NCI-H2196 treated with DMSO at 0.1 percent for 48 hours (cell line): ENCODE data around the gene EXT2.

Source experiments
- DNase-seq: peaks from one replicate; lab custom pipeline; 2025; ENCODE audit not compliant: unreplicated experiment; lab: John Stamatoyannopoulos, UW

EXT2 gene

DNA sequence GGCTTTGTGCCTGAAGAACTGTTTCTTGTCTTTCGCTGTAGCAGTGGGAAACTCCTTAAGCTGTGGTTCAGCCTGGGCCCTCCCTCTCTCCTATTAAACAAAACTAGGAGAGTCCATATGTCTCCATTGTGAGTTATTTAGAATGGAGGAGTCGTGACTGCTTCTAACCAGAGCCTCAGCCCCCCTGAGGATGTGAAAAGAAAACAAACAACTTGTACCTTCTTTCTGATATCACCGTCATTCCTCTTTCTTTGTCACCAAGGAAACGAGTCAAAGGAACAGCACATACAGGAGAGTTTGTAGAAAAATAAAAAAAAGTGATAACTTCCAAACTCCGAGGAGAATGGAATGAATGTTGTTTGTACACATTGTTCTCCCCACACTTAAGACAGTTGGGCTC, 11.6 kb upstream of the EXT2 start:
- DNase-seq: no peak

DNA sequence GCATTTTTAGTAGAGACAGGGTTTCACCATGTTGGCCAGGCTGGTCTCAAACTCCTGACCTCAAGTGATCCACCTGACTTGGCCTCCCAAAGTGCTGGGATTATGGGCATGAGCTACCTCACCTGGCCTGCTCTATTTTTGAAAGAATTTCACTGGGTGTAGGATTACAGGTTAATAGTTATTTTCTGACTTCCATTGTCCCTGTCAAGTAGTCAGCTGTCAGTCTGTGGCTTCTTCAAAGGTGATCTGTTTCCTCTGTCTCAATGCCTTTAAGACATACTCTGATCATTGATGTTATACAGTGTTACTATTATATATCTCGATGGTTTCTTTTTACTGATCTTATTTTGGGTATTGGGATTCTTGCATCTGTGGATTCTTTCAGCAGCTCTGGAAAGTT, 10.1 kb upstream of the EXT2 start:
- no peak for DNase-seq

DNA sequence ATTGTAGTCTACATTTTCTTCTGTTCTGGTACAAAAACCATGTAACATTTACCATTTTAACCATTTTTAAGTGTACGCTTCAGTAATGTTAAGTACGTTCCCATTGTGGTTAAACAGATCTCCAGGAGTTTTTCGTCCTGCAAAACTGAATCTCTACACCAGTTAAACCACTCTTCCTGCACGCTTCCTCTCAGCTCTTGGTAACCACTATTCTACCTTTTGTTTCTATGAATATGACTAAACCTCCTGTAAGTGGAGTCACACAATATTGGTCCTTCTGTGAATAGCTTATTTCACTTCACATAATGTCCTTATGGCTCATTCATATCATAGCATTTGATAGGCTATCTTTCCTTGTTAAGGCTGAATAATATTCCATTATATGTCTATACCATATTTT, 7.1 kb upstream of the EXT2 start:
- no peak for DNase-seq

DNA sequence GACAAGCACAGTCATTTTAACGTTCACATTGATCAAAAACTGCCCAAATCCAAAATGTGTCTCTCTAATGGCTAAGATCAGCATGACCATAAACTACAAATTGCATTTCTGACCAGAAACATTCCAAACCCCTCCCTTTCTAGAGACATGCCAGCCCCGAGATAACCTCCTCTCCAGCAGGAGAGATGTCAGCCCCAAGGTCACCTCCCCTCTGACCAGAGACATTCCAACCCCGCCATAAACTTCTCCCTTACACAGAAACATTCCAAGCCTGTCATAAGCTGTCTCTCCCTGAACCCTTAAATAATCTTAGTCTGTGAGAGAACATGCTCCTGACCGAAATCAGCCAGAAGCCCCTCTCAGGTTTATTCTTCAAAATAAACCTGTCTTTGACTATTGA, 6.6 kb upstream of the EXT2 start:
- DNase-seq: no peak

DNA sequence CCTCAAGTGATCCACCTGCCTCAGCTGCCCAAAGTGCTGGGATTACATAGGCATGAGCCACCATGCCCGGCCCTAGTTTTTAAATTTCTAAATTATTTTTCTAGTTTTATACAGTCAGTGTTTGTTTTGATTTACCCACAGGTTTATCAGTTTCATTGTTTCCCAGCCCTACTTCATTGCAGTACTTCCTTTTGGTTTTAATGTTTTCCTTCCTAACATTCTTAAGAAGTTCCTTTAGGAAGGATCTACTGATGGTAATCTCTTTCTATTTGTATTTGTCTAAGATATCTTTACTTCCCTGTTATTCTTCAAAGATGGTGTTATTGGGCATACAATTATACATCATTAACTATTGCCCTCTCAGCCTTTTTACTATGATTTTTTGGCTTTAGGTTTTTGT, 4.9 kb upstream of the EXT2 start:
- no peak for DNase-seq

DNA sequence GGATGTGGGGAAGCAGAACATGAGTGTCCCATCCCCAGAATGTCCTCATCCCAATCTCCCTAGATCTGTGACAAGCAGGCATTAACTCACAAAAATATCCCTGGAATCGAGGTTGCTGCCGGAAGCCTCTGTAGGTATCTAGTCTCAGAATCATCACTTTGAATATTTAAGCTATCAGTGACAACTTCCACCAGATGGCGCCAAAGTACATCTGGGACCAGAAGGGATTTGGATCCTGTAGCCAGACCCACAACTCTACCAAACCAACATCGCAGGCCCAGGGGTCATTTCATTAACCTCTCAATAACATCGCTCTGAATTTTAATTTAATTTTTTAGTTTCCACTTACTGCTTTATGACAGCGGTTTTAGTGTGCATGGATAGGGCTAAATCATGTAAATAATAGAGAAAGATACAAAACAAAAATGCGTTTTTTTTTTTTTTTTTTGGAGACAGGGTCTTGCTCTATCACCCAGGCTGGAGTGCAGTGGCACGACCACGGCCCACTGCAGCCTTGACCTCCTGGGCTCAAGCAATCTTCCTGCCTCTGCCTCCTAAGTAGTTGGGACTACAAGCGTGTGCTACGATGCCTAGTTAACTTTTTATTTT, 1.1 kb upstream of the EXT2 start:
- peak; percentile 83 for DNase-seq

DNA sequence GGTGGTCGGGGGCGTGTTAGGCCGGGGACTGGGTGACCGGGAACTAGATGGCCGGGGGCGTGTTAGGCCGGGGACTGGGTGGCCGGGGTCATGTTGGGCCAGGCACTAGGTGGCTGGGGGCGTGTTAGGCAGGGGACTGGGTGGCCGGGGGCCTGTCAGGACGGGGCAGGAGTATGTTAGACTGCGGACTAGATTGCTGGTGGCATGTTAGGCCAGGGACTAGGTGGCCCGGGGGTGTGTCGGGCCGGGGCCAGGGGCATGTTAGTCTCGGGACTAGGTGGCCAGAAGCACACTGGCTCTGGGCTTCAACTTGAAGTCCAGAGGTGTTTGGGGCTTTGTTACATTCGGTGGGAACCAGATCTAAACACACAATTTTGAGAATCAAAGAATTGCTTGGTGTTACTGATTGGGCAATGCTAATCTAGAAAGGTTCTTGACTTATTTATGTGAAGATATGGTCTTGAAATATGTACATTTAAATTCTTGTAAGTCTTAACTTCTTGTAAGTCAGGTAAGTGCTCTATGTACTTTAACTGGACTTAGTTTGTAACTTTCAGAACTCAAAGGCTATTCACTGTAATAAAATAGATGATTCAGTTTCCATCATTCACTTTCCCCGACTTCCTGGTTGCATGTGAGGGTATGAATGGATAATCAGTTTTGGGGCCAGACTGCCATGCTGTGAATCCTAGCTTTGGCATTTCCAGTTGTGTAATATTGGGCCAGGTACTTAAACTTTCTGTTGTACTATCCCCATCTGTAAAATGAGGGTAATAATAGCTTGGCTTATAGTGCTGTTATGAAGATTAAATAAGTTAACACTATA, 1.1 kb downstream of the EXT2 start:
- DNase-seq: no peak

DNA sequence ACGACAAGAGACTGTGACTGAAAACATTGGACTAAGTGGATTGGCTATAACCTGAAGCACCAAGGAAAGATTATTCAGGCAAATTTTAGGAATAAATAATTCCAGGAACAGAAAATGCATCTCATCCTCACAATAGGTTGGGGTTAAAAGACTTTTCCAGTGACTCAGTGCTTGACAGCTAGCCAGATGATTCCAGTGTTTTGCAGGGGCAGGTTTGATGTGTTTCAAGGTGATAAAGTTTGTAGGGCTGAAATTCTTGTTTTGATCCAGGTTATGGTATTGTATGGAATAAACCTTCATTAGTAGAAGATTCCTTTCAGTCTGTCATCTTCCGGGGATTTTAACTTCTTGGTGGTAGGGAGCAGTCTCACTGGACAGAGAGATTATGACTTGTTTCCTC, 2.3 kb downstream of the EXT2 start:
- no peak for DNase-seq

DNA sequence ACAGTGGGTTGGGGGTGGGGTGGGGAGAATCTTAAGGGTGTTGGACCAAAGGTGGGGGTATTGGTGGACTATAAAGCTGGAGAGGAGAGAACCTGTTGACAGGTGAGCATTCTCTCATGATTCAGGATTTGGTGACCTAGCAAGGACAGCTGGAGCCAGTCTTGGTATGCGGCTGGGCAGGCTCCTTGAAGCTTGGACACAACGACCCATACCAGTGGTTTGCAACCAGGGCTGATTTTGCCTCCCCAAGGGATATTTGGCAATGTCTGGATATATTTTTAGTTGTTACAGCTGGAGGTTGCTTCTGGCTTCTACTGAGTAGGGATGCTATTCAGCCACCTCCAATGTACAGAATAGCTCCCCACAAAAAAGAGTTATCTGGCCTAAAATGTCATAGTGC, 5.6 kb downstream of the EXT2 start:
- no peak for DNase-seq

DNA sequence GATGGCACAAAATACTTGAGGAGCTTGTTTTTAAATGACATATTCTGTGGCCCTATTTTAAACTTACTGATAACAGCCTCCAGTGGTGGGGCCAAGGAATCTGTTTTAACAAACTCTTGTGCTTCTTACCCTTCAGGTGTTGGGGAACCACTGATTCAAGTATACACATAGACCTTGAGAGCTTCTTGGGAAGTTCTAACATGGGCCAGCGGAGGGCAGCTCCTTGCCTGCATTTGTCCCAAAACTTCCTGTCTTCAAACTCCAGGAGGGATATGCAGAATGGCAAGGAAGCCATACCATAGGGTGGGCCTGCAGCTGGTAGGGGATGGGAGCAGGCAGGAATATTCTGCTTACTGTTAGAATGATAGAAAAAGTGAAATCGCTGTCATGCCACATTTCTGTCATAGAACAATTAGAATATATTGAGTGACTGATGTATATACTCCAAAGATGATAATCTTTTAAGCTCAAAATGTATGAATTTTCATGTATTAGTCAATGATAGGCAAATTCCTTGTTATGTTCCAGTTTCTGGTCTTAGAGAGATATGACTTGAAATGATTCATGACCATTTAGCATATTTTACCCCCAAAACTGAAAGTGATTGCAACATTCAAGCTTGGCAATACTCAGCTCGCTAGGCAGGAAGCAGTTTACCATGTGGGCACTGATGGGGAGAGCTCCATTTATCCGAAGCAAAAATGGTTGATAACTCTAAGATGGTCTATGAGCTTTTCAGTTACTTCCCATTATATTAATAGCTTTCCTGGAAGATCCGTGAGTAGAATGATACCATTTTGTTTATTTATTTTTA, 9.2 kb downstream of the EXT2 start:
- DNase-seq: no peak

DNA sequence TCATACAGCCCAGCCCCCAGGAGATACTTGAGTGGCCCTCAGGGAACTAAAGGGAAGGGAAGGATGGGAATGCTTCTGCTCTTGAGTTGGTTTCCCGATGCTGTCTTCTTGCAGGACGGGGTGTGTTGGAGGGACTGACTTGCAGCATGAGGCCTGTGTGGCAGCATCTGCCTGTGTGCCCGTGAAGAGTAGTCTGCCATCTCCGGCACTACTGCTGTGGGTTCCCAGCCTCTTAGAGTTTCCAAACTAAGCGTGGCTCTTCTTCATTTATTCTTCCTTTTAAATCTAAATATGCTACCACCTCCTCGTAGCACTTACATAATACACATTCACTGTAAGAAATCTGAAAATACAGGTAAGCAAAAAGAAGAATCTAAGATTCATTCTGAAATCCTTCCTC, 12.8 kb downstream of the EXT2 start:
- DNase-seq: no peak

DNA sequence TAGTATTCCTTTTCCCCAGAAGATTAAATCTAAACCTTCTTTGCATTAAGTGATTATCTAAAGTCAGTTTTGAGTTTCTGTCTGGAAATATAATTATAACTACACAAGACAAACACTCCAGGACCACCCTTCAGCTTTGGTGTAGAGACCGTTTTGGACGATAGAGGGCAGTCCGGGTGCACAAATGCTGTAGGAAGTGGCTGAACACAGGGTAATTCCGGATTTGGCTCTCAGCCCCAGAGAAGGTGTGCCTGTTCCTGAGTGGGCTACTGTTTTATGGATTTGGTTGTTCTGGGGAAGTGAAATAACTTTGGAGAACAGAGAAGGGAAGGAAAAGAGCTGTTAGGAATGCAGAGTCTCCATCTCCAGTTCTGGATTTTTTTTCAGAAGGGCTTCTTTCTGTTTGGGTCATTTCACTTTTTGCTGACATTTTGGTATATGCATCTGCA, 14.8 kb downstream of the EXT2 start:
- peak; percentile 37 for DNase-seq

DNA sequence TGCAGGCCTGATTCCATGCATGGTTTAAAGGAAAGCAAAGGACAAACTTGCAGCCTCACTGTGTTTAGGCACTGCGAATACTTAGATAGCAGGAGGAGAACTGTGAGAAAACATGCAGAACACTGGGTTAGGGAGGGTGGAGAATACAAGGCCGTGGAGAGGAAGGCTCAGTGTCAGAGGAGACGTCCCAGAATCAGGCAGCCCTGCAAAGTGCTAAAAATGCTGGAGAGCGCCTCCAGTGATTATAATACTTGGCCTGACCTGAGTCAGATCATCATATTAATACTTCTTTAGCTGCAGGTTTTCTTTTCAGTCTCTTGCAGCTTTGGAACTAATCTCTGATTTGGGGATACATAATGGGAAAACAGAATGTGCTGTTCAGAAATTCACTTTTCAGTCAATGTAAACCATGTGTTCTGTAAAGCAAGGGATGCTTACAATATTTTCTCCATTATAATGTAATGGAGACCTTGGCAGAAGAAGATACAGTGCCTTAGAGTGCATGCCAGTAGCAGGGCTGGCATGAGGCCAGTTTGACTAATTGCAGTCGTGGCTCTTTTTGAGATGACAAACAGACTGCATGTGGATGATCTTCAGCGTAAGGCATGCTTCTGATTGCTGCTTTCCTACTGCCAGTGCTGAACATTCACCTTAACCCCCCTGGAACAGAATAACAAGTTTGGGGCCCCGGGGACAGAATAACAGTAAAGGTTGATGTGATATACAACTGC, 16.8 kb downstream of the EXT2 start:
- DNase-seq: no peak

DNA sequence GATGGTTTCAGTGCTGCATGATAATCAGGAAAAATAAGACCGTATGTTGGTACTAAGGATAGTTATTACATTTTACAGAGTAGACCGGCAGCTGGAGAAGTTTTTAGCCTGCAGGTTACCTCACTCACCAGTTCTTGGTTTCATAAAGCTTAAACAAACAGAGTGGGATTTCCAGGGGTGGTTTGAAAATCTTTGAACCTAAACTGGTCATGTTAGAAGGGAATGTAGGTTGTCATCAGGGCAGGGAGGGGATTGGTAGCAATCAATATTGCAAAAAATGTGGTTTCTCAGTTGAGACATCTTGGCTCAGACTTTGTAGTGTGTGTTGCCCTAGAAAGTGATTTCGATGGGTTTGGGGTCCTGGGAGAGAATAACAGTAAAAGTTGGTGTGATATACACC, 17.5 kb downstream of the EXT2 start:
- DNase-seq: no peak

DNA sequence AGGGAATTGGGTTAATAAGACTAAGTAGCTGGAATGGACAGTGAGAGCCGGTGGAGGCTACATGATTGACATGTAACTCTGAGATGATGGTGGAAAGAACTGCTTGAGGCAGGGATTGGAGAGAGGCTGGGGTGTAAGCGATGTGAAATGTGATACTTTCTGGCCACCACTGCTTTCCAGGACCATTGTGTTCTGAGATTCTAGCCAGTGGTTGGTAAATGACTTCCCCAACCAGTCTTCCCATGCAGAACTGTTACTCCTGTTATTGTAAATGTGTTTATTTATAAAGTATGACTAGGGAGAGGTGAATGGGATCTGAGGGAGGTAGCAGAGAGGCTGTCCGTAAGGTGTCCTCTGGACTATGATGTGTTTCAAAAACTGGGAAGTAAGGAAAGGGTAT, 18.1 kb downstream of the EXT2 start:
- no peak for DNase-seq

DNA sequence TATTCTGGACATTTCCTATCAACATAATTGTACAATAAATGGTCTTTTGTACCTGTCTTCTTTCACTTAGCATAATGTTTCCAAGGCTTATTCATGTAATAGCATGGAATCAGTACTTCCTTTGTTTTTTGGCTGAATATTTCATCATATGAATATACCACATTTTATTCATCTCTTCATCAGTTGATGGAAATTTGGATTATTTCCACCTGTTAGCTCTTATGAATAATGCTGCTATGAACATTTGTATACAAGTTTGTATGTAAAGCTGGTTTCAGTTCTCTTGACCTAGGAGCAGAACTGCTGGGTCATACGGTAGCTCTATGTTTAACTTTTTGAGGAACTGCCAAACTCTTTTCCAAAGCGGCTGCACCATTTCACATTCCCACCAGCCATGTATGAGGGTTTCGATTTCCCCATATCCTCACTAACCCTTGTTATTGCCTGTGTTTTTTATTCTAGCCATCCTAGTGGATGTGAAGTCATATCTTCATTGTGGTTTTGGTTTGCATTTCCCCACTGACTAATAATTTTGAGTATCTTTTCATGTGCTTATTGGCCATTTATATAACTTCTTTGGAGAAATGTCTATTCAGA, 20.9 kb downstream of the EXT2 start:
- no peak for DNase-seq

DNA sequence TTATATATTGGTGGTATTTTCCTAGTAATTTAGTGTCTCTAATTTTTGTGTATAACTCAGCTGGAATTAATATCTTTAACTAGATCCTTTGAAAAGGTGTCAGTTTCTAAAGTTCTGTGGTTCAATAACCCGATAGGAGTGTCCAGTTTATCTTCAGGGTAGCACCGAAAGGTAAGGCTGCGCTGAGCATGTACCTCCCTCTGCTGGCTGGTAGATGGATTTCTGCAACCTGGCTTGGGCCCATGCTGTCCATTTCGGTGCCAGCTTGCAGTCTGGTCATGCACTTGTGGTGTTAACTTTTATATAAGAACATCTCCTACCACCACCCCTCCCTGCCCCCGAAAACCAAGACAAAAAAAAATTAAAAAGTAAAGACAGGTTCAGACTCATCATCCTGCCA, 24.7 kb downstream of the EXT2 start:
- no peak for DNase-seq

DNA sequence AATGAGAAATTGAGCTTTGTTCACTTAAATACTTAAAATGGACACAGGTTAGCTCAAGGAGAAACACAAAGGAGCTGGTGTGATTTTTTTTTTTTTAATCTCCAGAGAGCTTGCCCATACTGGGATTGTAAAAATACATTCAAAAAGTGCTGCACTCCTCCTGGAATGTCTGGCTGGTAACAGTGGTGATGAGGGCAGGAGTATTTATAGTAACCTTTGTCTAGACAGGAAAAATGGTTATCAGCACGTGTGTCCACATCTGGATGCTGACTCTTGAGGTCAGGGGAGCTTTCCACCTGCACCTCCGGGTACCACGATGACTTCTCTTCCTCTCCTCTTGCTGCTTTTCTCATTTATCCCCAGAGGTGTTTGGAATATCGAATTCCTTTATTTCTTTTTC, 30.1 kb downstream of the EXT2 start:
- DNase-seq: no peak

DNA sequence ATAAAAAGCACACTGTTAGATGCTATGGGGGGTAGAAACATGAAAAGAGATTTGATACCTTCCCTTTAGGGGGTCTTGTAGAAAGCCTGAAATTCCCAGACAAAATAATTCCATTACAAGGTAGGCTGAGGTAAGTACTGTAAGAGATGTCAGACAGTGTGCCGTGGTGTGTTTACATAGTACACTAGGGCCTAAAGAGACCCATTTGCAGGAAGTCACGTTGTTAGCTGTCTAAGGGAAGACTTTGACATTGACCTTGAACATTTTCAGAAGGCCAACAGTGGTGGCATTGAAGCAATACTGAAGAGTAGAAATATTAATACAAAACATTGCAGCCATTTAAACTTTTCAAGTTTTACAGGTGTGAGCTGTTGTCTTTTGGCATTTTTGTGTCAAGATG, 30.8 kb downstream of the EXT2 start:
- no peak for DNase-seq

DNA sequence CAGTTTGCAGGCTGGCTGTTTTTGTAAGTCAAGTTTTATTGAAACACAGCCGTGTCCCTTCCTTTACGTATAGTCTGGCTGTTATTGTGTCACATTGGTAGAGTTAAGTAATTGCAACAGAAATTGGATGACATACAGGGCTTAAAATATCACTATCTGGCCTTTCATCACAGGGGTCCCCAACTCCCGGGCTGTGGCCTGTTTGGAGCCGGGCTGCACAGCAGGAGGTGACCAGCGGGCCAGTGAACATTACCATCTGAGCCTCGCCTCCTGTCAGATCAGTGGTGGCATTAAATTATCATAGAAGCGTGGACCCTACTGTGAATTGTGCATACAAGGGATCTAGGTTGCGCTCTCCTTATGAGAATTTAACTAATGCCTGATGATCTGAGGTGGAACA, 31.7 kb downstream of the EXT2 start:
- no peak for DNase-seq

DNA sequence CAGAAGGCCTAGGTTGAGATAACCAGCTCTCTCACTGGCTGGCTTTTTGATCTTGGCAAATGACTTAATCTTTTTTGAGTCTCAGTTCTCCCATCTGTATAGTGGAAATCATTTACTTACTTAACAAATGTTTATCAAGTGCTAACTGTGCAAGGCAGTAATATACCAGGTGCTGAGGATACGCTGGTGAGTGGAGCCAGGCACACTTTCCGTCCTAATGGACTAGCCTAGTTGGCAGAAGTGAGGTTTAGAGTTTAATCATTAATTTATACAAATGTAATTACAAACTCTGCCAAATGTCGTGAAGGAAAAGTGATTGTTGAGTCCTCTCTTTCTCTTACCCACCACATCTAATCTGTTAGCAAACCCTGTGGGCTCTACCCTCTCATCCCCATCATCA, 33.3 kb downstream of the EXT2 start:
- DNase-seq: no peak
